ENCODE measurements around the gene SLC25A14.
"Not testable (repeated sequence)": the region's sequence is repeated elsewhere in the genome, so short reads cannot be mapped to it uniquely, and the experiment has no call there.

Gene SLC25A14

GRCh38 chrX:130339408-130340222, at the start of gene SLC25A14:
SLC25A14 (plus strand) TSS chrX:130339919; CDS start chrX:130340279, 360 bp downstream.
- in situ Hi-C loops (cut with MboI; ENCODE audit: low pct_unique_long_range_greater_than_20kb, low sequenced_read_pairs) = no loop called here
- peak; percentile 93 for DNase-seq

GRCh38 chrX:130295519-130296296, 44.0 kb upstream of the SLC25A14 start:
- in situ Hi-C loops (cut with MboI; ENCODE audit: low pct_unique_long_range_greater_than_20kb, low sequenced_read_pairs) = no loop called here
- DNase-seq = no peak

- no peak for DNase-seq
- in situ Hi-C loops (cut with MboI; ENCODE audit: low pct_unique_long_range_greater_than_20kb, low sequenced_read_pairs) = no loop called here
Measured at GRCh38 chrX:130296297-130296678, 43.4 kb upstream of the SLC25A14 start.

GRCh38 chrX:130296743-130297142, 43.0 kb upstream of the SLC25A14 start:
- no peak for DNase-seq
- in situ Hi-C loops (cut with MboI; ENCODE audit: low pct_unique_long_range_greater_than_20kb, low sequenced_read_pairs) = no loop called here

- DNase-seq = no peak
- in situ Hi-C loops (cut with MboI; ENCODE audit: low pct_unique_long_range_greater_than_20kb, low sequenced_read_pairs) = no loop called here
Measured at GRCh38 chrX:130299279-130300009, 40.3 kb upstream of the SLC25A14 start.

GRCh38 chrX:130300010-130300282, 39.8 kb upstream of the SLC25A14 start:
- no peak for DNase-seq
- in situ Hi-C loops (cut with MboI; ENCODE audit: low pct_unique_long_range_greater_than_20kb, low sequenced_read_pairs) = no loop called here

GRCh38 chrX:130301405-130301804, 38.3 kb upstream of the SLC25A14 start:
- in situ Hi-C loops (cut with MboI; ENCODE audit: low pct_unique_long_range_greater_than_20kb, low sequenced_read_pairs) = no loop called here
- DNase-seq = no peak

- in situ Hi-C loops (cut with MboI; ENCODE audit: low pct_unique_long_range_greater_than_20kb, low sequenced_read_pairs) = no loop called here
Measured at GRCh38 chrX:130301977-130302376, 37.7 kb upstream of the SLC25A14 start.

GRCh38 chrX:130304587-130305368, 34.9 kb upstream of the SLC25A14 start:
- no peak for DNase-seq
- in situ Hi-C loops (cut with MboI; ENCODE audit: low pct_unique_long_range_greater_than_20kb, low sequenced_read_pairs) = no loop called here

More at GRCh38 chrX:130301977-130302376, 37.7 kb upstream of the SLC25A14 start:
- DNase-seq = no peak

- in situ Hi-C loops (cut with MboI; ENCODE audit: low pct_unique_long_range_greater_than_20kb, low sequenced_read_pairs); DNase-seq: not testable (repeated sequence)
Measured at GRCh38 chrX:130319886-130320285, 19.8 kb upstream of the SLC25A14 start.

- no peak for DNase-seq
- in situ Hi-C loops (cut with MboI; ENCODE audit: low pct_unique_long_range_greater_than_20kb, low sequenced_read_pairs) = no loop called here
Measured at GRCh38 chrX:130321550-130321949, 18.2 kb upstream of the SLC25A14 start.

- in situ Hi-C loops (cut with MboI; ENCODE audit: low pct_unique_long_range_greater_than_20kb, low sequenced_read_pairs) = no loop called here
- DNase-seq = no peak
Measured at GRCh38 chrX:130330146-130330545, 9.6 kb upstream of the SLC25A14 start.

GRCh38 chrX:130330706-130331105, 9.0 kb upstream of the SLC25A14 start:
- DNase-seq = peak; percentile 77
- in situ Hi-C loops (cut with MboI; ENCODE audit: low pct_unique_long_range_greater_than_20kb, low sequenced_read_pairs) = no loop called here

GRCh38 chrX:130336531-130336930, 3.2 kb upstream of the SLC25A14 start:
- in situ Hi-C loops (cut with MboI; ENCODE audit: low pct_unique_long_range_greater_than_20kb, low sequenced_read_pairs) = no loop called here
- no peak for DNase-seq

- DNase-seq; in situ Hi-C loops (cut with MboI; ENCODE audit: low pct_unique_long_range_greater_than_20kb, low sequenced_read_pairs): not testable (repeated sequence)
Measured at GRCh38 chrX:130338869-130339268, 850 bp upstream of the SLC25A14 start.

GRCh38 chrX:130340271-130340670, 552 bp downstream of the SLC25A14 start:
- in situ Hi-C loops (cut with MboI; ENCODE audit: low pct_unique_long_range_greater_than_20kb, low sequenced_read_pairs) = no loop called here

GRCh38 chrX:130343411-130343810, 3.7 kb downstream of the SLC25A14 start:
- no peak for DNase-seq

More at GRCh38 chrX:130340271-130340670, 552 bp downstream of the SLC25A14 start:
- DNase-seq = no peak

GRCh38 chrX:130347321-130347720, 7.6 kb downstream of the SLC25A14 start:
- no peak for DNase-seq
- in situ Hi-C loops (cut with MboI; ENCODE audit: low pct_unique_long_range_greater_than_20kb, low sequenced_read_pairs) = no loop called here

More at GRCh38 chrX:130343411-130343810, 3.7 kb downstream of the SLC25A14 start:
- in situ Hi-C loops (cut with MboI; ENCODE audit: low pct_unique_long_range_greater_than_20kb, low sequenced_read_pairs) = no loop called here

- DNase-seq = no peak
- in situ Hi-C loops (cut with MboI; ENCODE audit: low pct_unique_long_range_greater_than_20kb, low sequenced_read_pairs) = no loop called here
Measured at GRCh38 chrX:130351567-130351966, 11.8 kb downstream of the SLC25A14 start.

All from KBM-7 (cell line).